Fibroblast of lung (primary cell): ENCODE results near the gene CCDC6. TPM values are rescaled to one million over a fixed set of nuclear protein-coding genes. Genes with fewer than 3 reads are reported as not detected.

Experiments
- DNase-seq, 2 donors: peaks; one replicate each; pipeline versions ENCODE4 v3.0.0 to v3.0.0-alpha.2; 2010; ENCODE audit warnings: low read depth in 2 of 2
- H2AFZ ChIP-seq: 2 replicates; pipeline ENCODE4 v1.5.1; 2012; ENCODE audit warnings: low read length, control low read depth, inconsistent platforms
- H3K27ac ChIP-seq: 2 replicates; pipeline ENCODE4 v1.5.1; 2011; ENCODE audit warnings: low read length, control low read depth; ENCODE audit not compliant: insufficient read depth
- H3K27me3 ChIP-seq: 2 replicates; pipeline ENCODE4 v1.5.1; 2011; ENCODE audit warnings: mild to moderate bottlenecking, low read length; ENCODE audit not compliant: control insufficient read depth, insufficient read depth
- H3K36me3 ChIP-seq: 2 replicates; pipeline ENCODE4 v1.5.1; 2011; ENCODE audit warnings: low read length; ENCODE audit not compliant: control insufficient read depth, insufficient read depth
- H3K4me1 ChIP-seq: 2 replicates; pipeline ENCODE4 v1.5.1; 2011; ENCODE audit warnings: low read length; ENCODE audit not compliant: control insufficient read depth, insufficient read depth; ENCODE audit errors: extremely low read depth
- H3K4me2 ChIP-seq: 2 replicates; pipeline ENCODE4 v1.5.1; 2011; ENCODE audit warnings: low read length, control low read depth; ENCODE audit not compliant: insufficient read depth; ENCODE audit errors: extremely low read depth
- H3K4me3 ChIP-seq, 4 experiments: fragments of 200-600 bp in 1 of 4; sonication (generic) in 1 of 4; replicated peaks in 1 of 4; 2 replicates each; pipeline ENCODE4 v1.5.1; 2011 to 2016; ENCODE audit warnings: low read length in 4 of 4, low read depth in 3 of 4, mild to moderate bottlenecking in 3 of 4, control low read depth in 2 of 4, inconsistent platforms in 1 of 4, mixed read lengths in 1 of 4; ENCODE audit not compliant: insufficient read depth in 1 of 4; ENCODE audit errors: control extremely low read depth in 1 of 4
- H3K79me2 ChIP-seq: 2 replicates; pipeline ENCODE4 v1.5.1; 2012; ENCODE audit warnings: mild to moderate bottlenecking, low read length, inconsistent platforms; ENCODE audit not compliant: control insufficient read depth, insufficient read depth
- H3K9ac ChIP-seq: 2 replicates; pipeline ENCODE4 v1.5.1; 2011; ENCODE audit warnings: mild to moderate bottlenecking, low read length, control low read depth; ENCODE audit not compliant: insufficient read depth
- H3K9me3 ChIP-seq: 2 replicates; pipeline ENCODE4 v1.5.1; 2012; ENCODE audit warnings: low read depth, low read length; ENCODE audit not compliant: control insufficient read depth, insufficient read depth
- H4K20me1 ChIP-seq: 2 replicates; pipeline ENCODE4 v1.5.1; 2011; ENCODE audit warnings: low read length; ENCODE audit not compliant: control insufficient read depth, insufficient read depth; ENCODE audit errors: extremely low read depth
- CTCF ChIP-seq, 2 donors: IDR thresholded peaks in 1 of 2; conservative IDR thresholded peaks in 1 of 2; 1 replicate in 1 of 2; 2 replicates in 1 of 2; pipeline ENCODE4 v1.5.1; 2011 to 2012; ENCODE audit warnings: low read length in 2 of 2, control low read depth in 1 of 2, inconsistent platforms in 1 of 2, low read depth in 1 of 2, mild to moderate bottlenecking in 1 of 2
- EZH2 ChIP-seq: IDR thresholded peaks from 2 replicates; pipeline ENCODE4 v1.5.1; 2012; ENCODE audit warnings: low read length, control low read depth, mild to moderate bottlenecking; ENCODE audit errors: missing control alignments
- polyA plus RNA-seq, 2 donors: library from polyadenylated mRNA; depleted of rRNA in 1 of 2; stranded (reverse) in 1 of 2; unstranded in 1 of 2; fragments of >200 nt; gene quantifications; 2 replicates each; pipeline ENCODE4 v1.2.1, GENCODE V29; 2011 to 2012; ENCODE audit warnings: missing spikeins in 1 of 2
- total RNA-seq: library from RNA; depleted of rRNA; stranded (reverse); fragments of >200 nt; gene quantifications from 2 replicates; pipeline ENCODE4 v1.2.1, GENCODE V29; 2014

The CCDC6 gene
- total and polyA plus RNA-seq, 2 donors (not counting 1 experiment from before 2014, with no cell fraction given) = 35.5 to 51.2 TPM

- Histone ChIP-seq H3K27me3 (no peaks in the 10 kb centered on the region), H4K20me1 (peaks cover 3% of the 10 kb centered on the region), H2AFZ (no peak overlapping the region), H3K4me2 (no peak overlapping the region), H3K4me1 (peaks cover 7% of the 10 kb centered on the region), H3K79me2 (peaks cover 38% of the 10 kb centered on the region), H3K4me3 (no peak overlapping the region), H3K36me3 (peaks cover 2% of the 10 kb centered on the region), H3K9me3 (no peaks in the 10 kb centered on the region), H3K27ac (no peak overlapping the region), H3K9ac (no peak overlapping the region)
- TF ChIP-seq EZH2 = no peak
- DNase-seq = peak in 1 of 2 donors; percentile 36
Observed at GRCh38 chr10:59895629-59896116, 10.7 kb downstream of the CCDC6 start.

GRCh38 chr10:59894114-59894513 is 12.2 kb downstream of the CCDC6 start:
- Histone ChIP-seq H3K27me3 (no peaks in the 10 kb centered on the region), H3K9ac (no peak overlapping the region), H3K79me2 (peaks cover 24% of the 10 kb centered on the region), H4K20me1 (peaks cover 3% of the 10 kb centered on the region), H3K4me1 (peaks cover 7% of the 10 kb centered on the region), H3K4me2 (no peak overlapping the region), H3K4me3 (no peak overlapping the region), H2AFZ (no peak overlapping the region), H3K36me3 (no peaks in the 10 kb centered on the region), H3K27ac (no peak overlapping the region), H3K9me3 (no peaks in the 10 kb centered on the region)
- DNase-seq = peak; percentile 85 to 96
- TF ChIP-seq EZH2 (no peak), CTCF (conservative IDR thresholded peaks at IDR 0.05 in 1 of 2, IDR thresholded peaks at IDR 0.05 in 1 of 2; ENCODE audit: low read depth in 1 of 2, low read length in 2 of 2) (no peak)

- TF ChIP-seq CTCF (conservative IDR thresholded peaks at IDR 0.05 in 1 of 2, IDR thresholded peaks at IDR 0.05 in 1 of 2; ENCODE audit: low read depth in 1 of 2, low read length in 2 of 2) (no peak), EZH2 (no peak)
- peaks cover 3% of the 10 kb centered on the region for H4K20me1 ChIP-seq
Observed at GRCh38 chr10:59892697-59893096, 13.7 kb downstream of the CCDC6 start.

More at GRCh38 chr10:59892697-59893096, 13.7 kb downstream of the CCDC6 start:
- H3K9ac ChIP-seq = no peak overlapping the region
- no peak for DNase-seq
- peaks cover 26% of the 10 kb centered on the region for H3K79me2 ChIP-seq
- H3K4me1 ChIP-seq = peaks cover 7% of the 10 kb centered on the region
- no peak overlapping the region for H3K27ac ChIP-seq
- H3K27me3 ChIP-seq = no peaks in the 10 kb centered on the region
- no peak overlapping the region for H3K4me3 ChIP-seq
- no peak overlapping the region for H2AFZ ChIP-seq
- H3K36me3 ChIP-seq = no peaks in the 10 kb centered on the region
- no peaks in the 10 kb centered on the region for H3K9me3 ChIP-seq
- H3K4me2 ChIP-seq = no peak overlapping the region
